ENCODE data around the gene HNRNPM. TPM values are rescaled to one million over a fixed set of nuclear protein-coding genes. Genes with fewer than 3 reads are reported as not detected.

HNRNPM gene
- 222 TPM for polyA plus RNA-seq
- long read RNA-seq, donor 1, transcript HNRNPM-216 (1 exons, 1,809 nt), result major isoform, 39 of 51 reads
- long read RNA-seq, donor 1, partial matches to known transcripts, result 0 of 51 reads
- long read RNA-seq, donor 1, other reads (novel, unspliced or antisense), result 12 of 51 reads
- long read RNA-seq, donor 2, transcript HNRNPM-216 (1 exons, 1,809 nt), result major isoform, 57 of 126 reads
- long read RNA-seq, donor 2, partial matches to known transcripts, result 26 of 126 reads
- long read RNA-seq, donor 2, other reads (novel, unspliced or antisense), result 41 of 126 reads
- long read RNA-seq, donor 3, result 0 reads
- long read RNA-seq, donor 4, partial matches to known transcripts, result 0 of 3 reads
- long read RNA-seq, donor 4, other reads (novel, unspliced or antisense), result 0 of 3 reads
- long read RNA-seq, donor 5, transcript HNRNPM-216 (1 exons, 1,809 nt), result major isoform, 19 of 29 reads
- long read RNA-seq, donor 5, partial matches to known transcripts, result 5 of 29 reads
- long read RNA-seq, donor 5, other reads (novel, unspliced or antisense), result 5 of 29 reads
- long read RNA-seq, donor 6, transcript HNRNPM-216 (1 exons, 1,809 nt), result major isoform, 31 of 74 reads
- long read RNA-seq, donor 6, partial matches to known transcripts, result 21 of 74 reads
- long read RNA-seq, donor 6, other reads (novel, unspliced or antisense), result 21 of 74 reads
- long read RNA-seq, donor 7, transcript HNRNPM-216 (1 exons, 1,809 nt), result major isoform, 20 of 36 reads
- long read RNA-seq, donor 7, partial matches to known transcripts, result 10 of 36 reads
- long read RNA-seq, donor 7, other reads (novel, unspliced or antisense), result 6 of 36 reads
- long read RNA-seq, donor 8, transcript HNRNPM-216 (1 exons, 1,809 nt), result major isoform, 54 of 128 reads
- long read RNA-seq, donor 8, partial matches to known transcripts, result 39 of 128 reads
- long read RNA-seq, donor 8, other reads (novel, unspliced or antisense), result 35 of 128 reads
- long read RNA-seq, donor 9, transcript HNRNPM-216 (1 exons, 1,809 nt), result major isoform, 24 of 45 reads
- long read RNA-seq, donor 9, partial matches to known transcripts, result 6 of 45 reads
- long read RNA-seq, donor 9, other reads (novel, unspliced or antisense), result 15 of 45 reads
- long read RNA-seq, donor 10, transcript HNRNPM-216 (1 exons, 1,809 nt), result major isoform, 35 of 96 reads
- long read RNA-seq, donor 10, partial matches to known transcripts, result 31 of 96 reads
- long read RNA-seq, donor 10, other reads (novel, unspliced or antisense), result 30 of 96 reads
- long read RNA-seq, donor 11, transcript HNRNPM-216 (1 exons, 1,809 nt), result major isoform, 42 of 71 reads
- long read RNA-seq, donor 11, partial matches to known transcripts, result 12 of 71 reads
- long read RNA-seq, donor 11, other reads (novel, unspliced or antisense), result 17 of 71 reads

GRCh38 chr19:8444677-8445487 lies at the start of gene HNRNPM:
TSS of gene HNRNPM (plus strand) at chr19:8444975. CDS start at chr19:8444999, 24 bp downstream.
- no CpG with 5 or more reads among the region's 93 CpGs for WGBS (ENCODE audit: insufficient coverage, low lambda C conversion rate)

GRCh38 chr19:8395621-8396082 lies 49.1 kb upstream of the HNRNPM start:
- H3K9me3 ChIP-seq (ENCODE audit: control insufficient read depth, low read depth, low read length), result peaks cover 3% of the 10 kb centered on the region
- no peak overlapping the region for H3K27ac ChIP-seq (ENCODE audit: low read length)
- no CpG with 5 or more reads among the region's 14 CpGs for WGBS (ENCODE audit: insufficient coverage, low lambda C conversion rate)
- peaks cover 11% of the 10 kb centered on the region for H3K4me1 ChIP-seq (ENCODE audit: control insufficient read depth, insufficient read depth, low read length)
- H3K4me3 ChIP-seq (ENCODE audit: low read length), result no peak overlapping the region
- no peaks in the 10 kb centered on the region for H3K27me3 ChIP-seq (ENCODE audit: control insufficient read depth, insufficient read depth, low read length)
- no peak for DNase-seq
- peaks cover 22% of the 10 kb centered on the region for H3K36me3 ChIP-seq (ENCODE audit: control insufficient read depth, insufficient read depth, low read length)

More at GRCh38 chr19:8444677-8445487, at the start of gene HNRNPM:
- H3K27me3 ChIP-seq (ENCODE audit: control insufficient read depth, insufficient read depth, low read length), result no peaks in the 10 kb centered on the region
- H3K4me1 ChIP-seq (ENCODE audit: control insufficient read depth, insufficient read depth, low read length), result peaks cover 24% of the 10 kb centered on the region
- peak within 1 kb of the TSS; percentile 92 for H3K27ac ChIP-seq (ENCODE audit: low read length)
- peak within 1 kb of the TSS; percentile 85 for H3K4me3 ChIP-seq (ENCODE audit: low read length)
- H3K36me3 ChIP-seq (ENCODE audit: control insufficient read depth, insufficient read depth, low read length), result peaks cover 13% of the 10 kb centered on the region
- no peaks in the 10 kb centered on the region for H3K9me3 ChIP-seq (ENCODE audit: control insufficient read depth, low read depth, low read length)
- DNase-seq, result peak; percentile 99

DNA sequence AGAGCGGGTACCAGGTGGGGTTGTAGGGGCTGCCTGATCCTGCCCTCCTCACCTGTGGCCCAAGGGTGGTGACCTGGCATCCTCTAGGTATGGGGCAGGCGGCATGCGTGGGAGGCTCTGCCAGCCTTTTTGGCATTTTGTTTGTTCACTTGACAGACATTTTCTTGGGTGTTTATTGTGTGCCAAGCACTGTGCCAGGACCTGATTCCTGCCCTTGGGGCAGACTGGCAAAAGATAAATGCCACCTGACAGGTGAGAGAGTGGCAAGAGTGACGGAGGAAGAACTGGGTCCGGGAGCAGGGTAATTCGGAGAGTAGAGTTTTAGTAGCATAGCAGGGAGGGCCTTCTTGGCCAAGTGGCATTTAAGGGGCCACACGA lies 48.6 kb upstream of the HNRNPM start:
- no peak for DNase-seq
- Histone ChIP-seq H3K9me3 (ENCODE audit: control insufficient read depth, low read depth, low read length) (peaks cover 3% of the 10 kb centered on the region), H3K4me3 (ENCODE audit: low read length) (no peak overlapping the region), H3K27ac (ENCODE audit: low read length) (no peak overlapping the region), H3K4me1 (ENCODE audit: control insufficient read depth, insufficient read depth, low read length) (peaks cover 6% of the 10 kb centered on the region), H3K36me3 (ENCODE audit: control insufficient read depth, insufficient read depth, low read length) (peaks cover 24% of the 10 kb centered on the region), H3K27me3 (ENCODE audit: control insufficient read depth, insufficient read depth, low read length) (no peaks in the 10 kb centered on the region)
- WGBS (ENCODE audit: insufficient coverage, low lambda C conversion rate), result no CpG with 5 or more reads among the region's 7 CpGs

DNA sequence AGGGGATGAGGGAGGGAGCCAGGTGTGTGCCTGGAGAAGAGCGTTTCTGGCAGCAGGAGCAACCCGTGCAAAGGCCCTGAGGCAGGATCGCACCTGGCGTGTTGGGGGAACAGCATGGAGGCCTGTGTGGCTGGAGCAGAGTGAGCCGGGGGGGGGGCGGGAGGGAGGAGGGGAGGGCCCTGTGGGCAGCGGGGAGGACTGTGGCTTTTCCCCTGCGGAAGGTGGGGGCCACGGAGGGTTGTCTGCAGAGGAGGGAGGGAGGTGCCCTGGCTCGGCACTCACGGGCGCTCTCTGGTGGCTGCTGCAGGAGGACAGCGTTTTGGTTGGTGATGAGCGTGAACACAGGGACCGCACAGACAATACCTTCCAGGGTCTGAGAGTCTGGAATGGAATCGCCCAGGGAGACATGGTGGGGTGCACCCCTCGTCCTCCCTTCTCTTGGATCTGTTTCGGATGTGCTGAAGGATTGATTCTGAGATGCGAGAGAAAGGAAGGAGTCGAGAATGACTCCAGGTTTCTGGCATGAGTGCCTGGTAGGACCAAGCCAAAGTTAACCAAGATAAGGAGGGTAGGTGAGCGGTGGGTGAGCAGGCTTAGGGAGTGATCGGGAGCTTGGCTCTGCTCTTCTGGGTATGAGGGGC lies 48.1 kb upstream of the HNRNPM start:
- Histone ChIP-seq H3K4me3 (ENCODE audit: low read length) (no peak overlapping the region), H3K4me1 (ENCODE audit: control insufficient read depth, insufficient read depth, low read length) (peaks cover 4% of the 10 kb centered on the region), H3K27me3 (ENCODE audit: control insufficient read depth, insufficient read depth, low read length) (no peaks in the 10 kb centered on the region), H3K36me3 (ENCODE audit: control insufficient read depth, insufficient read depth, low read length) (peaks cover 24% of the 10 kb centered on the region), H3K27ac (ENCODE audit: low read length) (no peak overlapping the region), H3K9me3 (ENCODE audit: control insufficient read depth, low read depth, low read length) (peaks cover 3% of the 10 kb centered on the region)
- WGBS (ENCODE audit: insufficient coverage, low lambda C conversion rate), result no CpG with 5 or more reads among the region's 22 CpGs
- DNase-seq, result no peak

DNA sequence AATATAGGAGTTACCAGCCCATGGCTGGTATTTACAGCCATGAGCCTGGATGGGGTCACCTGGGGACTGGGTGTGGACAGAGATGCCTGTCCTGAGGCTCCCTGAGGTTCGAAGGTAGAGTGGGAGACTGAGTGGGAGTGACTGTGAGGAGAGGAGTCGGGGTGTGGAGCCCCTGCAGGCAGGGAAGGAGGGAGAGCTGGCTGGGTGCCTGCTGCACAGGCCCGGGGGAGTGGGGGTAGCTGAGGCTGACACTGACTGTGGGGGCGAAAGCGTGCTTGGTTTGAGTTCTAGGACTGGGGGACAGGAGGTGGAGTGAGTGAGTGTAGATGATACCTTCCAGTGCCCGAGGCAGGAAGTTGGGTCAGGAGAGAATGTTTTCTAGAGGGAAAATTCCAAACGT lies 47.5 kb upstream of the HNRNPM start:
- Histone ChIP-seq H3K4me3 (ENCODE audit: low read length) (no peak overlapping the region), H3K27ac (ENCODE audit: low read length) (no peak overlapping the region), H3K27me3 (ENCODE audit: control insufficient read depth, insufficient read depth, low read length) (no peaks in the 10 kb centered on the region), H3K4me1 (ENCODE audit: control insufficient read depth, insufficient read depth, low read length) (no peaks in the 10 kb centered on the region), H3K36me3 (ENCODE audit: control insufficient read depth, insufficient read depth, low read length) (peaks cover 29% of the 10 kb centered on the region), H3K9me3 (ENCODE audit: control insufficient read depth, low read depth, low read length) (peaks cover 3% of the 10 kb centered on the region)
- WGBS (ENCODE audit: insufficient coverage, low lambda C conversion rate), result 60% methylated on average over 1 of the region's 7 CpGs
- no peak for DNase-seq

DNA sequence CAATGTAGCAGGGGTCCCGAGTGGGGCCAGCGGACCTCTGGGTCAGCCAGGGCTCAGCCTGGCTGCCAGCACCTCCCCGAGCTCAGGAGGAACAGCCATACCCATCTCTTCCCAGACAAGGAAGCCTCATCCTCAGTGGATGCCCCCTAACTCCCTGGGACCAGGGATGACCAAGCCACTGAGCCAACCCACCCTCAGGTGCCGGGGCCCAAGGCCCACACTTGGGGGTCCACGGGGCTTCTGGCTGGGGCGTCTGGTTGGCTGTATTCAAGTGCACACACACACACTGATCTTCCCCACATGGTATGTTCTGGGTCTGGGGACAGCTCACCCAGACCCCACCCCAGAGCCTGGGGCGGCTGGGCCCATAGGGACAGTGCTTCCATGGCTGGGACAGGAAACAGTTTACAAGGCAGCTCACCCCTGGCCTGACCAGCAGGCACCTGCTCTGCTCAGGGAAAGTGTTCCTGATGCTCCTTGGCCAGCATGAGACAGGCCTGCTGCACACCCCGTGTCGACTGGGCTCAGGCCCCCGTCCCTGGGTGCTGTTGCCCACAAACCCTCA lies 46.9 kb upstream of the HNRNPM start:
- Histone ChIP-seq H3K36me3 (ENCODE audit: control insufficient read depth, insufficient read depth, low read length) (peaks cover 35% of the 10 kb centered on the region), H3K27me3 (ENCODE audit: control insufficient read depth, insufficient read depth, low read length) (no peaks in the 10 kb centered on the region), H3K9me3 (ENCODE audit: control insufficient read depth, low read depth, low read length) (peaks cover 3% of the 10 kb centered on the region), H3K4me1 (ENCODE audit: control insufficient read depth, insufficient read depth, low read length) (no peaks in the 10 kb centered on the region), H3K4me3 (ENCODE audit: low read length) (no peak overlapping the region), H3K27ac (ENCODE audit: low read length) (no peak overlapping the region)
- WGBS (ENCODE audit: insufficient coverage, low lambda C conversion rate), result no CpG with 5 or more reads among the region's 10 CpGs
- DNase-seq, result no peak

GRCh38 chr19:8398311-8398771 lies 46.4 kb upstream of the HNRNPM start:
- peaks cover 3% of the 10 kb centered on the region for H3K9me3 ChIP-seq (ENCODE audit: control insufficient read depth, low read depth, low read length)
- DNase-seq, result no peak
- no peaks in the 10 kb centered on the region for H3K27me3 ChIP-seq (ENCODE audit: control insufficient read depth, insufficient read depth, low read length)
- no peak overlapping the region for H3K4me3 ChIP-seq (ENCODE audit: low read length)
- no CpG with 5 or more reads among the region's 9 CpGs for WGBS (ENCODE audit: insufficient coverage, low lambda C conversion rate)
- no peaks in the 10 kb centered on the region for H3K4me1 ChIP-seq (ENCODE audit: control insufficient read depth, insufficient read depth, low read length)
- no peak overlapping the region for H3K27ac ChIP-seq (ENCODE audit: low read length)
- peaks cover 38% of the 10 kb centered on the region for H3K36me3 ChIP-seq (ENCODE audit: control insufficient read depth, insufficient read depth, low read length)

GRCh38 chr19:8399681-8400188 lies 45.0 kb upstream of the HNRNPM start:
- no peak for DNase-seq
- H3K27me3 ChIP-seq (ENCODE audit: control insufficient read depth, insufficient read depth, low read length), result no peaks in the 10 kb centered on the region
- WGBS (ENCODE audit: insufficient coverage, low lambda C conversion rate), result no CpG with 5 or more reads among the region's 34 CpGs
- H3K4me3 ChIP-seq (ENCODE audit: low read length), result no peak overlapping the region
- H3K9me3 ChIP-seq (ENCODE audit: control insufficient read depth, low read depth, low read length), result peaks cover 7% of the 10 kb centered on the region
- peaks cover 43% of the 10 kb centered on the region for H3K36me3 ChIP-seq (ENCODE audit: control insufficient read depth, insufficient read depth, low read length)
- H3K4me1 ChIP-seq (ENCODE audit: control insufficient read depth, insufficient read depth, low read length), result no peaks in the 10 kb centered on the region
- H3K27ac ChIP-seq (ENCODE audit: low read length), result no peak overlapping the region
